ACC112 (cell line): ENCODE results near the gene MYOM3.

Experiments used
- H2AFZ ChIP-seq: fragments of 200-600 bp; sonication (generic); one replicate; pipeline ENCODE4 v1.6.0; 2017; ENCODE audit warnings: antibody characterized with exemption, low read length; ENCODE audit not compliant: unreplicated experiment
- H3K27ac ChIP-seq: fragments of 200-600 bp; sonication (generic); 2 replicates; pipeline ENCODE4 v1.5.1; 2014; ENCODE audit warnings: low read depth, mild to moderate bottlenecking, antibody characterized with exemption, low read length, moderate library complexity
- H3K27me3 ChIP-seq: fragments of 200-600 bp; sonication (generic); 2 replicates; pipeline ENCODE4 v1.6.1; 2014; ENCODE audit warnings: mild to moderate bottlenecking, antibody characterized with exemption, low read length, moderate library complexity, mixed read lengths; ENCODE audit not compliant: insufficient read depth
- H3K36me3 ChIP-seq: fragments of 200-600 bp; sonication (generic); 2 replicates; pipeline ENCODE4 v1.6.1; 2016; ENCODE audit warnings: mild to moderate bottlenecking, antibody characterized with exemption, low read length, moderate library complexity, mixed read lengths; ENCODE audit not compliant: insufficient read depth
- H3K4me1 ChIP-seq: fragments of 200-600 bp; sonication (generic); one replicate; pipeline ENCODE4 v1.6.1; 2016; ENCODE audit warnings: low read length, mixed read lengths; ENCODE audit not compliant: insufficient read depth, unreplicated experiment, control insufficient read depth
- H3K4me3 ChIP-seq: fragments of 200-600 bp; sonication (generic); 2 replicates; pipeline ENCODE4 v1.5.1; 2014; ENCODE audit warnings: mild to moderate bottlenecking, low read depth, low read length
- H3K79me2 ChIP-seq: fragments of 200-600 bp; sonication (generic); one replicate; pipeline ENCODE4 v1.6.0; 2016; ENCODE audit warnings: low read length; ENCODE audit not compliant: control insufficient read depth, unreplicated experiment, insufficient read depth

The MYOM3 gene

DNA sequence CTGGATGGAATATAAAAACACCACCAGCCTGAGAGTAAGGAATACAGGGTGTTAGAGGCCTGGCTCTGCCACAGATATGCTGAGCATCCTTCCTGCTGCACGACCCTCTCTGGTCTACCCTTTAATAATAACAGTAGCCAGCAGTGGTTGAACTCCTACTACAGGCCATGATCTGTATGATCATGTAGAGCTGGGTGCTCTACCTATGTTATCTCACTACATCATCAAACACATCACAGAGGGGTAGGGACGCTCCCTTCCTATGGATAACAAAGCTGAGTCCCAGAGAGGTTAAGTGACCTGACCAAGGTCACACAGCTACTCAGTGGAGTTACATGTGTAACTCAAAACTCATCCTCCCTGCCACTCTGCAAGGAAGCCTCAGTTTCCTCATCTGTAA is 13.0 kb upstream of the MYOM3 start:
- no peaks in the 10 kb centered on the region for H3K27me3 ChIP-seq
- H3K79me2 ChIP-seq, result no peaks in the 10 kb centered on the region
- H2AFZ ChIP-seq, result no peak overlapping the region
- H3K27ac ChIP-seq, result no peak overlapping the region
- no peaks in the 10 kb centered on the region for H3K36me3 ChIP-seq
- H3K4me3 ChIP-seq, result no peak overlapping the region
- peaks cover 31% of the 10 kb centered on the region for H3K4me1 ChIP-seq

GRCh38 chr1:24123611-24124010 is 11.7 kb upstream of the MYOM3 start:
- Histone ChIP-seq H3K79me2 (no peaks in the 10 kb centered on the region), H3K27ac (no peak overlapping the region), H3K4me1 (peaks cover 37% of the 10 kb centered on the region), H3K27me3 (no peaks in the 10 kb centered on the region), H3K4me3 (no peak overlapping the region), H2AFZ (no peak overlapping the region), H3K36me3 (no peaks in the 10 kb centered on the region)

DNA sequence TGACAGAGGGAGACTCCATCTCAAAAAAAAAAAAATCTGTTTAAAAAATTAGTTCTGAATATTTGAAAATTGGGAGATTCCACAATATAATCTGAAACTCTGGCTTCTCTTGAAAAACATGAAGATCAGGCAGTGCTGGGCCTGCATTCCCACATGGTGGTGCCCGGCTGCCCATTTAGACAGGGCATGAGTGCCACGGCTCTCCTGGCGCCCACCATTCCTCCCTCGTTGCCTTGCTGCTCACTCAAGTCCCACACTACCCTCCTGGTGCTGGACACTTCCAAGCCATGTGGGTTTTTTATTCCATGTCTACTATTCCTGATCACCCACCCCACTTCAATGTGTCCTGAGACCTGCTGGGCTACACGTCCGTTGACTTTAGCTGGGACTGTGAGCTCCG is 10.8 kb upstream of the MYOM3 start:
- Histone ChIP-seq H3K27ac (no peak overlapping the region), H3K4me1 (peaks cover 38% of the 10 kb centered on the region), H3K4me3 (no peak overlapping the region), H3K36me3 (no peaks in the 10 kb centered on the region), H2AFZ (no peak overlapping the region), H3K79me2 (no peaks in the 10 kb centered on the region), H3K27me3 (no peaks in the 10 kb centered on the region)

DNA sequence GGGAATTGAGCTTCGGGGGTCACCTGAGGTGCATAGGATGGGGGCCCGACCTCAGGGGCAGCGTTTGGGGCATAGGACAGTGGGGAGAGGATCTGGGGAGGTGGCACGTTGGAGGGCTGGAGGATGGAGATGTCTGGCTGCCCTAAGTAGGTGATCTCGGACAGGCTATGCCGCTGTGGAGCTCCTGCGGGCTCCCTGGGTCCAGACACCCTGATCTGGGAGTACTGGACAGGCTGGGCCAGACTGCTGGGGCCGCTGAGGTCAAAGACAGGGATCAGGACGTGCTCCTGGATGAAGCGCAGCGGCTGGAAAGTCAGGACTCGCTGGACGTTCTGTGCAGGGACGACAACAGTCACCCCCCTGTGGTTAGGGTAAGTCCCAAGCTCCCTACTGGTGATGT is 9.5 kb upstream of the MYOM3 start:
- peaks cover 3% of the 10 kb centered on the region; the same call in 1 of the 2 replicates for H3K27me3 ChIP-seq
- H3K4me1 ChIP-seq, result peaks cover 39% of the 10 kb centered on the region
- no peak overlapping the region for H2AFZ ChIP-seq
- no peaks in the 10 kb centered on the region for H3K36me3 ChIP-seq
- no peaks in the 10 kb centered on the region for H3K79me2 ChIP-seq
- H3K27ac ChIP-seq, result no peak overlapping the region
- no peak overlapping the region for H3K4me3 ChIP-seq

DNA sequence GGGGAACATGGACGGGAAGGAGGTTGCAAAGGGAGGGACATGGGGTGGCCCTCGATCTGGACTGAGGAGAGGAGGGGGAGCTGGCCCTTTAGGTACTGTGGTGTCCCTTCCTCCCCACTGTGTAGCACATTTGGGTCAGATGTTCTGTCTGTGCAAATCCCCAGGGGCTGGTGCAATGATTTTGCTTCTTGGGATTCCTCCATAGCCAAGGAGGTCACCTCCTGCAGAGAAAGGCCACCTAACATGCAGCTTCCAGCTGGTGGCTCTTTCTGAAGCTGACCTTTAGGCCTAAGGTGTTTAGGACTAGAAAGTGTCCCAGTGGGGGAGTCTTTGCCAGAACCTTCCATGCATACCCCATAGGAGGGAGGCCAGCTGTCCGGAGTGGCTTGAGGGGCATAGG is 9.0 kb upstream of the MYOM3 start:
- Histone ChIP-seq H2AFZ (no peak overlapping the region), H3K79me2 (no peaks in the 10 kb centered on the region), H3K27ac (no peak overlapping the region), H3K4me1 (peaks cover 34% of the 10 kb centered on the region), H3K27me3 (peaks cover 5% of the 10 kb centered on the region; the same call in 1 of the 2 replicates), H3K4me3 (no peak overlapping the region), H3K36me3 (no peaks in the 10 kb centered on the region)

DNA sequence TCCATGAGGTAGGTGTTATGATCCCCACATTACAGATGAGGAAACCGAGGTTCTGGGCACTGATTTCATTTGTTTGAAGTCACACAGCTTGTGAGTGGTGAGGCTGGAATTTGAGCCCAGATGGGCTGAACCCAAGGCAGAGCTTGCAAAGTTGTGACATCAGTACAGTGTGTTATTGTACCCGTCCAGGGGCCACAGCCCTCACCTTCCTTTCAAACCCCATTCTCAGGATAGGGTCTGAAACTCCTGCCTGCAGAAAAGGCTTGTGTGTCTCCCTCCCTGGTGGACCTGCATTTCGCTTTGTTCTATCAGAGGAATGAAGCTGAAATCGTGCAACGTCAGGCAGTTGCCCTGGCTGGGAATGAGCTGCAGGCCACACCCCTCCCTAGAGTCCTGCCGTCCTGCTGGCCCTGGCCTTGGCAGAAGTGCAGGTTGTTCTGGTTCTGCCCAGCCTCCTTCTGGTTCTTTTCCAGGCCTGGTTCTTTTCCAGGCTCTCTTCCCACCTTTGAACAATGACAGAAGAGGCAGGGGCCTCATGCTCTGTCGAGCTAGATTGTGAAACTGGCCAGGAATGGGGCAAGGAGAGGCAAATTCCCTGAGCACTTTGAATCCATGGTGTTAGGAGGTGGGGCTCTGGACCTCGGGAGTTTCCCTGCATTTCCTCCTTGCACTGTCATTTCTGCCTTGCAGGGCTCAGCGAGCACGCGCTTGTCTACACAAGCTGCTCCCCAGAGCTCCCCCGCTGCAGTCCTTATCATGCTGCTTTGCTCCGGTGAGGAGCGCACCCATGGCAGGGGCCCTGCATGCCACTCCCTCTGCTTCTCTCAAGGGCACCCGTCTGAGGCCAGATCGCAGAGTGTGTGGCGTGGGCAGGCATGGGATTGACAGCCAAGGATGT is 8.2 kb upstream of the MYOM3 start:
- Histone ChIP-seq H3K4me1 (peaks cover 32% of the 10 kb centered on the region), H3K79me2 (no peaks in the 10 kb centered on the region), H3K27ac (no peak overlapping the region), H2AFZ (no peak overlapping the region), H3K36me3 (no peaks in the 10 kb centered on the region), H3K27me3 (peaks cover 5% of the 10 kb centered on the region; the same call in 1 of the 2 replicates), H3K4me3 (peak overlapping the region; percentile 16; the same call in 1 of the 2 replicates)

DNA sequence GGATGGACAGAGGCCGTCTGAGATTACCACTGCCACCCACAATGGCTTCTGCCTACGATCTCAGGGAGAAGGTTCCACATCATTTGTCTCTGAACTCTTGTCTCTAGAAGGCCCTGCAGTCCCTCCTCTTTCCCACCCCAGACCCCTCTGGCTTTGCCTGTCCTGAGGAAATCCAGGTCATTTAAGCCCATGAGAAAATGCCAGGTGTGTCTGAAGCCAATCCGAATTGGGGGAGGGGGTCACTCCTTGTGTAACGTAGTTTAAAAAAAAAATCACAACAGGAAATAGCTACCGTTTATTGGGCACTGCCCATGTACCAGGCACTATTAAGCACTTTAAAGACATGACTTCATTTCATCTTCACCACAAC is 7.5 kb upstream of the MYOM3 start:
- Histone ChIP-seq H3K4me1 (peaks cover 28% of the 10 kb centered on the region), H3K27ac (no peak overlapping the region), H3K36me3 (no peaks in the 10 kb centered on the region), H3K79me2 (no peaks in the 10 kb centered on the region), H3K4me3 (no peak overlapping the region; the same call in 1 of the 2 replicates), H2AFZ (no peak overlapping the region), H3K27me3 (peaks cover 5% of the 10 kb centered on the region; the same call in 1 of the 2 replicates)

DNA sequence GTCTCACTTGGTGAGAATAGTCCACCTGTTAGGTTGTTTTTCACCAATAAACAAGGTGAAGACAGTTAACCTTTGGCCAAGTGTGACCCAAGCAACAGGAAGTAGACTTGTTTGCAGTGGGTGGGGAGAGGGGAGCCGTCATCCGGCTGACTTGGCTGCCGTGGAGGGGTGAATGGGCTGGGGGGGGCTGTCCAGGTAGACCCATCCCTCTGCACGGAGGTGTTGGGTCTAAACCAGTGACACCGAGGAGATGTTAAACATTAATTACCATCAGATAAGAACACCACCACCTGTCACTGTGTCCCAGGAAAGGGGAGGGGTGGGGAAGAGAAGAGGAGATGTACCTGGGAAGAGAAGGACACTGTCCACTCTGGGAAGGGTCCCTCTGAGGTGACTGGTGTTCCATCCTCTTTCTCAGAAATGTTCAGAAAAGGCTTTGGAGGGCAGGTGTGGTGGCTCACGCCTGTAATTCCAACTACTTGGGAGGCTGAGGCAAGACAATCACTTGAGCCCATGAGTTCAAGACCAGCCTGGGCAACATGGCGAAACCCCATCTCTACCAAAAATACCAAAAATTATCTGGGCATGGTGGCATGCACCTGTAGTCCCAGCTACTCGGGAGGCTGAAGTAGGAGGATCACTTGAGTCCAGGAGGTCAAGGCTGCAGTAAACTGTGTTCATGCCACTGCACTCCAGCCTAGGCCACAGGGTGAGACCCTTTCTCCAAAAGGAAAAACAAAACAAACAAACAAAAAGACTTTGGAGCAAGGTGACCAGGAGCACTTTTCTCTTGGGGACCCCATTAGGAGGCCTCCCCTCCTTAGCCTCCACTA is 6.7 kb upstream of the MYOM3 start:
- Histone ChIP-seq H3K4me1 (peaks cover 20% of the 10 kb centered on the region), H3K4me3 (no peak overlapping the region), H3K79me2 (no peaks in the 10 kb centered on the region), H2AFZ (no peak overlapping the region), H3K27ac (no peak overlapping the region), H3K27me3 (peaks cover 7% of the 10 kb centered on the region), H3K36me3 (no peaks in the 10 kb centered on the region)

DNA sequence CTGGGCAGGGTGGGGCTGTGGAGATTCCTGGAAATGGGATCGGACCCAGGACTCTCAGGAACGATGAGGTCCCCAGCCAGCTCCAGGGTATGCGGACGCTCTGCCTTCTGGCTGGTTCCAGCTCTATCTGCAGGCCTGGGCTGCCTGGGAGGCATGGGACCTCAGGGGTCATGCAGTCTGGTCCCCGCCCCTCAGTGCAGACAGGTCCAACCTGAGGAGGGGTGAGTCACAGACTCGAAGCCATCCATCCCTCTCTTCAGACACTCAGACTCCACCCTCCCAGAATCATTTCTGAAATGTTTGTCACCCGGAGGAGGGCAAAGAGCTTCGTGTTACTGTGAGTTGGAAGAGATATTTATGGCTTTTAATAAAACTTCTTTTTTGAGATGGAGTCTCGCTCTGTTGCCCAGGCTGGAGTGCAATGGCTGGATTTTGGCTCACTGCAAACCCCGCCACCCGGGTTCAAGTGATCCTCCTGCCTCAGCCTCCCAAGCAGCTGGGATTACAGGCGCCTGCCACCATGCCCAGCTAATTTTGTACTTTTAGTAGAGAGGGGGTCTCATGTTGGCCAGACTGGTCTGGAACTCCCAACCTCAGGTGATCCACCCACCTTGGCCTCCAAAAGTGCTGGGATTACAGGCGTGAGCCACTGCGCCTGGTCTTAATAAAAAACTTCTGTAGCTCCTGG is 5.9 kb upstream of the MYOM3 start:
- Histone ChIP-seq H3K36me3 (no peaks in the 10 kb centered on the region), H3K27ac (no peak overlapping the region), H2AFZ (no peak overlapping the region), H3K4me3 (no peak overlapping the region), H3K4me1 (peaks cover 20% of the 10 kb centered on the region), H3K27me3 (peaks cover 10% of the 10 kb centered on the region), H3K79me2 (no peaks in the 10 kb centered on the region)

GRCh38 chr1:24117132-24117531 is 5.2 kb upstream of the MYOM3 start:
- H3K27ac ChIP-seq, result no peak overlapping the region
- H3K36me3 ChIP-seq, result no peaks in the 10 kb centered on the region
- H3K79me2 ChIP-seq, result no peaks in the 10 kb centered on the region
- no peak overlapping the region for H2AFZ ChIP-seq
- H3K27me3 ChIP-seq, result peaks cover 10% of the 10 kb centered on the region
- no peak overlapping the region for H3K4me3 ChIP-seq
- peaks cover 22% of the 10 kb centered on the region for H3K4me1 ChIP-seq
